WTC11 (cell line): Measurements from ENCODE around the gene PCID2.

Source experiments
- CBFB ChIP-seq: sonication (generic); formaldehyde crosslinking; IDR thresholded peaks from 2 replicates; pipeline ENCODE4 v1.8.1; 2022; ENCODE audit warnings: mild to moderate bottlenecking, low read depth, missing genetic modification reagents
- CTCF ChIP-seq: fragments of 200-600 bp; IDR thresholded peaks from 2 replicates; pipeline ENCODE4 v1.8.0; 2022; ENCODE audit warnings: antibody characterized with exemption
- E2F4 ChIP-seq: sonication (generic); formaldehyde crosslinking; IDR thresholded peaks from 2 replicates; pipeline ENCODE4 v1.8.1; 2022; ENCODE audit warnings: low read depth, mild to moderate bottlenecking, moderate library complexity, missing genetic modification reagents, borderline replicate concordance
- FOXP4 ChIP-seq: sonication (generic); formaldehyde crosslinking; IDR thresholded peaks from 2 replicates; pipeline ENCODE4 v1.8.0; 2022; ENCODE audit warnings: mild to moderate bottlenecking, missing genetic modification reagents
- IRF2 ChIP-seq: sonication (generic); formaldehyde crosslinking; IDR thresholded peaks from 2 replicates; pipeline ENCODE4 v1.8.0; 2022; ENCODE audit warnings: low read depth, missing genetic modification reagents, borderline replicate concordance
- KAT7 ChIP-seq: sonication (generic); formaldehyde crosslinking; IDR thresholded peaks from 2 replicates; pipeline ENCODE4 v1.8.1; 2023; ENCODE audit warnings: missing genetic modification reagents, mild to moderate bottlenecking, borderline replicate concordance
- MAX ChIP-seq: sonication (generic); formaldehyde crosslinking; IDR thresholded peaks from 2 replicates; pipeline ENCODE4 v1.8.0; 2022; ENCODE audit warnings: mild to moderate bottlenecking, missing genetic modification reagents
- NR3C1 ChIP-seq: sonication (generic); formaldehyde crosslinking; conservative IDR thresholded peaks from 2 replicates; pipeline ENCODE4 v1.8.1; 2023; ENCODE audit warnings: low read depth, mild to moderate bottlenecking, missing genetic modification reagents
- ZNF671 ChIP-seq: fragments of 250-450 bp; sonication (Bioruptor Pico); IDR thresholded peaks from 2 replicates; pipeline ENCODE4 v1.8.0; 2021; ENCODE audit warnings: mild to moderate bottlenecking
- ZSCAN18 ChIP-seq: fragments of 250-450 bp; sonication (Bioruptor Pico); IDR thresholded peaks from 2 replicates; pipeline ENCODE4 v2.1.2; 2022; ENCODE audit warnings: mild to moderate bottlenecking, moderate library complexity

GRCh38 chr13:113220877-113221276 lies 12.4 kb upstream of the PCID2 start:
- TF ChIP-seq E2F4: no peak
- no peak for TF ChIP-seq CTCF
- no peak for TF ChIP-seq NR3C1
- no peak for TF ChIP-seq ZSCAN18 (CRISPR knock-in tag)
- no peak for TF ChIP-seq IRF2 (CRISPR knock-in tag)
- TF ChIP-seq MAX (CRISPR knock-in tag): no peak
- TF ChIP-seq KAT7 (CRISPR knock-in tag): no peak
- TF ChIP-seq FOXP4 (CRISPR knock-in tag): no peak
- no peak for TF ChIP-seq CBFB
- no peak for TF ChIP-seq ZNF671
